HG03045 (cell line): ENCODE results near the gene FBXO42.
"Not testable (repeated sequence)": the region's sequence is repeated elsewhere in the genome, so short reads cannot be mapped to it uniquely, and the experiment has no call there.

Source experiments
- ATAC-seq: cut with Tn5 transposase; IDR thresholded peaks from one replicate; pipeline ENCODE4 v1.9.1; 2021; ENCODE audit warnings: mild to moderate bottlenecking, moderate library complexity; ENCODE audit not compliant: unreplicated experiment

The FBXO42 gene

DNA sequence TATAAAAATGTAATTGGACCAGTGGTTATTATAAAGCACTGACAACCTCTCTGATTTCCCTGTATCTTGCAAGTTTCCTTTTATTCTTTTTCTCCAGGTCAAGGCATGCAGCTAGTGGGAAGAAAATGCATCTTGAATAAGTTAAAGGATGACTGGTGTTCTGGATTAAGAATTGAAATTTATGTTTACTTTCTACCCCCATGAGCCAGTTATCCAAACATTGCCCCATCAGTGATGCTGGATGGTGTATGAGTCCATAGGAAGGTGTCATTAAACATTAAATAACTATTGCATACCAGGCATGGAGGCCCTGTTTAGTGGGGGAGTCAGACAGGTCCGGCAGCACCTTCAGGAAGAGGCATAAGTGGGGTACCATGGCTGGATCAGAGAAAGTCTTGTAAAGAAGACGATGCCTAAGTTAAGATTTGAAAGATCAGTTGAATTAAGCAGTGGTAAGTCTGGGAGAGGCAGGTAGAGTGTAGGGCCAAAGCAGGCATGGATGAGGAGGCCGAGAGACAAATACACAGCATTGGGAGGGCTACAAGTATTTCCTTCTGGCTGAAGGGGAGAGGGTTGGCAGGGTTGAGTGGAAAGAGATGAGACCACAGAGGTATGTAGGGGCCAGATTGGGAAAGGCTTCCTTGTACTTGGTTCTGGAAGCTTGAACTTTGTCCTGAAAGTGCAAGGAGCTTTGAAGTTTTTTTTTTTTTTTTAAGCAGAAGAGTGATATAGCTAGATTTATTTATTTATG, 20.4 kb upstream of the FBXO42 start:
- ATAC-seq, result no peak

DNA sequence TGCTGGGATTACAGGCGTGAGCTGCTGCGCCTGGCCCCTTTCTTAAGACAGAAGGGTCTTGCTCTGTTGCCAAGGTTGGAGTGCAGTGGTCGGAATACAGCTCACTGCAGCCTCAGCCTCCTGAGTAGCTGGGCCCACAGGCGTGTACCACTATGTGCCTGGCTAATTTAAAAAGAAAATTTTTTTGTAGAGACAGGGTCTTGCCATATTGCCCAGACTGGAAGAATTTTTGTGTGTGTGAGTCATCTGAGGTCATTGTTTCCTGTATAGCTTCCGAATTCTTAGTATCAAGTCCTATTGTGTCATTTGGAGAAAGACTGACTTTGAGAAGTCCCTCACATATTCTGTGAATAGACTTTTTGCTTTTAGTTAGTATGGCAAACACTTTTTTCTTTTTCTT, 19.4 kb upstream of the FBXO42 start:
- ATAC-seq, result no peak

DNA sequence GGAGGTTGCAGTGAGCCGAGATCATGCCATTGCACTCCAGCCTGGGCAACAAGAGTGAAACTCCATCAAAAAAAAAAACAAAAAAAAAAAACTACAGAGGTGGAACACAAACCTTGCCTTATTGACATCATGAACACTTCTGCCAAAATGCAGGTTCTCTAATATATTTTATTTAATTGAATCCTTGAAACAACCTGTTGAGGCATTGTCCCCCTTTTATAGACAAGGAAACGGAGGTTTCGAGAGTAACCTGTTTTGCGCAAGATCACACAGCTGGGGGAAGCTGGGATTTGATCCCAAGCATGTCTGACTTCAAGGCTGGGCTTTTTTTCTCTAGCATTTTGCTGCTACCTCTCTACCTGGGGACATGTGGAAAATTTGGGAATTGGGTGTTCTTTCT, 17.5 kb upstream of the FBXO42 start:
- no peak for ATAC-seq

DNA sequence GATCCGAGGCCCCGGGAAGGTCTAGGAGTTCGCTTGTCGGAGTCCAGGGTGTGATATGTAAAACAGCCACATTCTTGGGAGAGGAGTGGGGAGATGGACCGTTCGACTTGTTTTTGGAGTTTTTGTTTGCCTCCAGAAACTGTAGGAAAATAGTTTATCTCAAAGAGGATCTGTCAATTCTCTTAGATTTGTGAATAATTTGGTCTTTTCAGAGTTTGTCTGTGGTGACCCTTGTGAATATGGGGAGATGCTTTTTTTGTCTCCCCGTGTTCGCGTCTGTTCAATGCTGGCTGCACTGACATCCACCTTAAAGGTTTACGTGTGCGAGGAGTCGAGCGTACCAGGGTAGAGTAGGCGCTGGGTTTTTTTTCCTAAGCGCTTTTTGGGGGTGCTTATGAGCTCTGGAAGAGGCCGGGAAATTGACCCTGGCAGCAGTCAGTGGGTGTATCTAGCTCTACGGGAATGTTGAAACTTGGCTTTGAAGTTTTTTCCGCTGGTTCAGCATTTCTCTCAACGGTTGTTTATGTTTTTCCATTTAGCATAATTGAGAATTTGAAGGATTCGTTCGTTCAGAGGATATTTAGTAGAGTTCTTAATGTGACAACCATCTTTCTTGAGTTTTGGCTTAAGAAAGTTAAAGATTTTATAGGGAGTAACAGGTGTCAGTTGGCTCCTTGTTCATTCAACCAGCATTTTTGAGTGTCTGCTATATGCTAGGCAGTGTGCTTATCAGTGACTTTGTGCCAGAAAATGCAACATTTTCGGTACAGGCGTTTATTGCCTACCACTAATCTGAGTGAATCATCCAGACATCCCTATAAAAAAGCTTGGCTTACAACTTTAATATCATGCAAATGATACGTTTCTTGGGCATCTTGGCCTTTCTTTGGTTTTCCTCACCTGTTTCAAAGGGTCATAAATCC, 15.9 kb upstream of the FBXO42 start:
- ATAC-seq, result no peak

DNA sequence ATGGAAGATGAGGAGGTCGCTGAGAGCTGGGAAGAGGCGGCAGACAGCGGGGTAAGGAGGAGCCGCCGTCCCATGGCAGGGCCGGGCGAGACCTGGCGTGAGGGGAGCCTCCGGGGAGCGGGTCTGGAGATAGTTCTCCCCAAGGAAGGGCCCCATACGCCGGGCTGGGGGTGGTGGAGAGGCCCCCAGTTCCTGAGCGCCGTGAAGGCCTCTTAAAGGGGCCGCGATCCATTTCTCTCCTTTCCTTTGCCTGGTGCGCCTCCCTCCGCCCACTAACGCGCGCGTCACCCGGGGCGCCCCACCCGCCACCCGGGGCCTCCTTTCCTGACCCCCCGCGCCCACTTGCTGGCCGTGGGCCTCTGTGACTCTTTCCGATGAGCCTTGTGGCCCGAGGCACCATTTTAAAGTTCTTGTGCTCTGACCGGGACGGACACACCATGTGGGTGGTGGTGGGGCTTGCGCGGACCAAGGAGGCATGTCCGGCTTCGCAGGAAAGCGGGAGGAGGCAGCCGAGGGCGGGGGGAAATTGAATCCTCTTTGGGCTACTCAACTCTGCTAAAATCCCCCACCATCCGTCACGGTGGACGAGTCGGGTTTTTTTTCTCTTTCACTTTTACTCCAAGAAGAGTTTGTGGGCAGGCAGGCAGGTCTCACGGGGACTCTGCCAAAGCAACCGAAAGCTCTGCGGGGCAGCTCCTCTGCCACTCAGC, 15.1 kb upstream of the FBXO42 start:
- ATAC-seq, result peak; percentile 65

DNA sequence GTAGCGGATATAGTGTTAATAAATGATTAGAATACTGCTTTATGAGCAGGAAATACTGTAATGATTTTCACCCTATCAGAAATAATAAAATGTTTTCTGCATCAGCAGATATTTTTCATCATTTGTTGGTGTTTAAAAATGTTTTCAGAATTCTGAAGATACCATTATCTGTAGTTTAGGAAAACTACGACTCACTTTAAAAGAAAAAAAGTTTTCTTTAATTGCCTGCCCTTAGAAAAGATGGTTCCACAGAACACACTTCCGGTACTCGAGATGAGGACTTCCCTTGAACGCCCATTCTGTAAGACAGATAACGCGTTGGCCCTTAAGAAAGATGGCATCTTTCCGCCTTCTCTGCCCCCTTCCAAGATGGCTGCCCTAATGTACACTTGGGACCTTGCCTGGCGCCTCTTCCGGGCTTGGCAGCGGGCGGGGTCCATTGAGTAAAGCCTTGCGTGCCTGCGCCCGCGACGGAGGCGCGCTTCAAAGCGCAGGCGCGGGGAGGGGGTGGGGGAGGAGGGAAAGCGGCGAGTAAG, 14.5 kb upstream of the FBXO42 start, which contains the start of gene SZRD1:
Gene SZRD1 (plus strand): TSS at position 521 of the 536 bp plus-strand sequence. CDS start 16 bp downstream, outside the sequence.
- peak; percentile 68 for ATAC-seq

DNA sequence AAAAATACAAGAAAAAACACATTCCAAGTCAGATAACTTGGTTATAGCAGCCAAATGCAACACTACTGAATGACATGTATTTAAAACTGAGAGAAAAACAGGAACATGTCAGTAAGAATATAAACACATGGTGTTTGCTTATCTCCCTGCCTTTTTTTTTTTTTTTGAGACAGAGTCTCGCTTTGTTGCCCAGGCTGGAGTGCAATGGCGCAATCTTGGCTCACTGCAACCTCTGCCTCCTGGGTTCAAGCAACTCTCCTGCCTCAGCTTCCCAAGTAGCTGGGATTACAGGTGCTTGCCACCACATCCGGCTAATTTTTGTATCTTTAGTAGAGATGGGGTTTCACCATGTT, 12.8 kb upstream of the FBXO42 start:
- ATAC-seq, result not testable (repeated sequence)

DNA sequence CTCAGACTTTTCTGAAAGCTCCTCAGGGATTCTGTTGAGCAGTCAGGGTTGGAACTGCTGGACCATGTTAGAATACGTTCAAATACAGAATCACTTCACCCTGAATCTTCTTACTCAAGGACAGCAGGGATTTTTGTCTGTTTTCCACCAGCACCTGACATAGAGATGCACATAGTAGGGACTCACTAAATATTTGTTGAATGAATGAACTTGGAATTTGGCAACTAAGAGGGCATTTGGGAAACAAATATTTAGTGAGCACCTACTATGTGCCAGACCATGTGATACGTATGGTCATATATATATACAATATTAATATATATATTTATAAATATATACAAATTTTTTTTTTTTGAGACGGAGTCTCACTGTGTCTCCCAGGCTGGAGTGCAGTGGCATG, 4.6 kb upstream of the FBXO42 start:
- no peak for ATAC-seq

DNA sequence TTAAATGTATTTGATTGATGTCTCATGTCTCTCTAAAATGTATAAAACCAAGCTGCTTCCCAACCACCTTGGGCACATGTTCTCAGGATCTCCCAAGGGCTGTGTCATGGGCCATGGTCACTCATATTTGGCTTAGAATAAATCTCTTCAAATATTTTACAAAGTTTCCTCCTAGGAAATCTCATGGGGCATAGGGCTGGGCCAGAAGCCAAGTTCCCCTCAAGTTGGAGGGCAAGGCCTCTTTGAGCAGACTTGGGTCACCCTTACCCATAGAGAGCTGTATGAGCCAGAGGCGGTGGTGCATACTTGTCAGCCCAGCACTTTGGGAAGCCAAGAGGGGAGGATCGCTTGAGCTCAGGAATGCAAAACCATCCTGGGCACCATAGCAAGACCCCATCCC, 2.3 kb upstream of the FBXO42 start:
- no peak for ATAC-seq

DNA sequence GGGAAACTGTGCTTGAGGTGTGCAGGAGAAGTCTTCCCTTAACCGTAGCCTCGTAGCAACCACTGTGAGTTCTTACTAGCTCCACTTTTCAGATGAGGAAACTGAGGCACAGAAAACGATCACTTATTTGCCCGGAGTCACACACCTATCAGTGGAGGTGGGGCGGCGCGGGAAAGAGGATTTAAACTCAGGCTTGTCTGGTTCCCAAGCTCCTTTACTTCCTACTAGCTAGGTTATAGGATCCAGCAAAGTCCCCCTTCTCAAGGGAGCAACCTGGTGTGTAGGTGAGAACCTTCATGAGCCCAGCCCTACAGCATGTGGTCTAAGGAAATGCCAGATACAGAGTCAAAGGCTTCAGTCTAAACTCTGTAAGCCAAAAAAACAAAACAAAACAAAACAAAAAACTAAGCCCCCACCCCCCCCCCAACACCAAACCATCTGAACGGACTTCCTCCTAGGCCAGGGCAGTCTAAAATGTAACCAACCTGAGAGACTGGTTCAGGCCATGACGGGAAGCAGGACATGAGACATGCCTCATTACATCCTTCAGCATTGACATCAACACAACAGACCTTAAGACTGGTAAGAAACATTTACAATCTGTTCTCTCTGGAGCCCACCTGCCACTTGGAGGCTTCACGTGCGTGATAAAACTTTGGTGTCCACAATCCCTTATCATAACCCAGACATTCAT, 709 bp upstream of the FBXO42 start:
- ATAC-seq, result no peak

DNA sequence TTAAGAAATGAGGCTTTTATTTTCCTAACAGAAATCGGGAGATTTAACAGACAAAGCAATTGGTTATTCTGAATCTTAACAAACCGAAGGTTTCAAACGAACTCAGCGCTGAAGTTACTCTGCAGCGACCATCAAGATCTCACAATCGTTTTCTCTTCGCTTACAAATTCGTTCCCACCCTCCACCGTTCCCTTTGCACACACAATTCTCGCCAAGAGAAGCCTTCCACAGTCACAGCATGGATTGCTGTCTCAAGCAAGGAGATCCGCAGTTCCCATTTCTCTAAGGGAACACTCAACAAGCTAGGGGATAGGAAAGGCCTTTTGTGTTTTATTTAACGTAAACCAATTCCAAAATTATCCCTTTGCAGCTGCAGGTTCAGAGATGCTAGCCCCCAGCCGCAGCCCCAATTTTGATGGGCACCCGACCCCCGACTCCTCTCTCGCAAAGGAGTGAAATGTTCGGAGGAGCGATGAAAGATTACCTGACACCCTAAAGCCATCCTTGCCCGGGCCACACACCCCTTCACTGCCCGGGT, 755 bp downstream of the FBXO42 start:
- no peak for ATAC-seq

DNA sequence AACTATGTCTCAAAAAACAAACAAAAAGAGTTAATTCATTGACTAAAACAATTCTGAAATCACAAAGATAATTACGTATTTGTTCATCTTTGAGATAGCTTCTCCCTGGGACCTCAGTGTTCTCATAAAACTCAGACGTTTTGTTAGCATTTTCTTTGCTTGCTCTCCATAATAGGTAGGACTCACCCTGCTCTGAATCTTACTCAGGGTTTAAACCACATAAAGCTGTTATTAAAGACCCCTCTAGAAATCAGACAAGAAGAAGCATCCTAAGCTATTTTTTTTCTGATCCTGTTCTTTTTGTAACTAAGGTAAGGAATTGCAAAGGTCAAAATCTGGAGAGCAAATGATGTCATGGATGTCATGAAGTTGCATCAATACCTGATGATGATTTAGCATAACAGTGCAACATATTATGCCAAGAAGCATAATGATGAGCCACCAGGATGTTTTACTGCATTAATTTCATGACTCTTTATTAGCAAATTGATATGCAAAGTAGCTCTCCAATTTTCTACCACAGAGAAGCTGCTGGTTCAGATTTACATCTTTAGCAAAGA, 2.4 kb downstream of the FBXO42 start:
- no peak for ATAC-seq

DNA sequence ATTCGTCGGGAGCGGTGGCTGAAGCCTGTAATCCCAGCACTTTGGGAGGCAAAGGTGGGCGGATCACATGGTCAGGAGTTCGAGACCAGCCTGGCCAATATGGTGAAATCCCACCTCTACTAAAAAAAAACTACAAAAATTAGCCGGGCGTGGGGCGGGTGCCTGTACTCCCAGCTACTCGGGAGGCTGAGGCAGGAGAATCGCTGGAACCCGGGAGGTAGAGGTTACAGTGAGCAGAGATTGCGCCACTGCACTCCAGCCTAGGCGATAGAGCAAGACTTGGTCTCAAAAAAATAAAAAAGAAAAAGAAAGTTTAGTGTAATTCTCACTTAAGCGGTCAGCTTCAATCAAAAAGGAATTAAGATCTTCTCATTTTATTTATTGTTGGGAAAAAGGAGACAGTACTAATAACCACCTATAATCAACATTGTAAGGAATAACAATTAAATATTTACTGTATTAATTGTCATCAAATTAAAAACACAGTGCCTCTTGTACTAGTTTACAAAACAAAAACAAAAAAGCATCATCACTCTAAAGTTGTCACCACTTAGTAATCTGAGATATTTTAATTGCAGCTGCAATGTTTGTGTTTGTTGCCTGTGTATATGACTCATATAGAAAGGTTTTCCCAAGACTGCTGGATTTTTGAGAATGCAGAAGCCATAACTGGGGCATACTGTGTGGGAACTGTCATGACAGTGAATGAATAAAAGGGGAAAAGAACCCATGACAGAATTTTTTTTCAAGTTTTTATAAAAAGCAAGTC, 3.7 kb downstream of the FBXO42 start:
- ATAC-seq, result no peak

DNA sequence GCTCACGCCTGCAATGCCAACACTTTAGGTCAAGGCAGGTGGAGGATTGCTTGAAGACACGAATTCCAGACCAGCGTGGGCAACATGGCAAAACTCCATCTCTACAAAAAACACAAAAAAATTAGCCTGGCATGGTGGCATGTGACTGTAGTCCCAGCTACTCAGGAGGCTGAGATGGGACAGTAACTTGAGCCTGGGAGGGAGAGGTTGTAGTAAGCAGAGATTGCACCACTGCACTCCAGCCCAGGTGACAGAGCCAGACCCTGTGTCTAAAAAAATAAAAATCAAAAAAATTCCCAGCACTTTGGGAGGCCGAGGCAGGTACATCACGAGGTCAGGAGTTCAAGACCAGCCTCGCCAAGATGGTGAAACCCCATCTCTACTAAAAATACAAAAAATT, 9.0 kb downstream of the FBXO42 start:
- not testable (repeated sequence) for ATAC-seq

DNA sequence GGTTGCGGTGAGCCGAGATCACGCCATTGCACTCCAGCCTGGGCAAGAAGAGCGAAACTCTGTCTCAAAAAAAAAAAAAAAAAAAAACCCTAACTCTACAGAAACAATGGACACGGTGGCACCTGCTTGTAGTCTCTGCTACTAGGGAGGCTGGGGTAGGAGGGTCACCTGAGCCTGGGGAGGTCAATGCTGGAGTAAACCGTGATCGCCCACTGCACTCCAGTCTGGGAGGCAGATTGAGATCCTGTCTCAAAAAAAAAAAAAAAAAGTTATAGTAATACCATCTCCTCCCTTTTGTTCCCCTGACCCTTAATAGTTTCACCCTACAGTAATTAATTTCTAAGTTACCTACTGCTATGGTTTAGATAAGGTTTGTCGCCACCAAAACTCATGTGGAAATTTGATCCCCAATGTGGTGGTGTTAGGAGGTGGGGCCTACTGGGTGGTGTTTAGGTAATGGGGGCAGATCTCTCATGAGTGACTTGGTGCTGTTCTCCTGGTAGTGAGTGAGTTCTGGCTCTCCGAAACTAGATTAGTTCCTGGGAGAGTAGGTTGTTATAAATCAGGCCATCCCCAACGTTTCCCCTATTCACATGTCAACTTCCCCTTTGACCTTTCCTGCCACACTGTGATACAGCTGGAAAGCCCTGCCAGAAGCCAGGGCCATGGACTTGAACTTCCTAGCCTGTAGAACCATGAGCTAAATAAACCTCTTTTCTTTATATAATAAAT, 9.8 kb downstream of the FBXO42 start:
- ATAC-seq, result no peak

DNA sequence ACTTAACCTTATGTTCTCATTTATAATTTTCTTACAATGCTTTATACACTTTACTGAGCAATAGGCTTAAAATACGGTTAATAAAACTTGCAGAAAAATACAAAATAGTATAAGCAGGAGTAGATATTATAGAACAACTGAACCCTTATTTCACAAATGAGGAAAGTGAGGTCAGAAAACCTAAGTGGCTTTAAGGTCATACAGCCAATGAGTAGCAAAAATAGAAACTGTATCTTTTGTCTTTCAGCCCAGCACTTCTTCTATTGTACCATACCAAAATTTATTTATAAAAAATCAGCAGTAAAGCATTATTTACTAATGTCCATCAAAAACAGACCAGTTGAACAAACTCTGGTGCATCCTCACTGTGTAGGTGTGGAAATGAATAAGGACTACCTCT, 11.6 kb downstream of the FBXO42 start:
- no peak for ATAC-seq

DNA sequence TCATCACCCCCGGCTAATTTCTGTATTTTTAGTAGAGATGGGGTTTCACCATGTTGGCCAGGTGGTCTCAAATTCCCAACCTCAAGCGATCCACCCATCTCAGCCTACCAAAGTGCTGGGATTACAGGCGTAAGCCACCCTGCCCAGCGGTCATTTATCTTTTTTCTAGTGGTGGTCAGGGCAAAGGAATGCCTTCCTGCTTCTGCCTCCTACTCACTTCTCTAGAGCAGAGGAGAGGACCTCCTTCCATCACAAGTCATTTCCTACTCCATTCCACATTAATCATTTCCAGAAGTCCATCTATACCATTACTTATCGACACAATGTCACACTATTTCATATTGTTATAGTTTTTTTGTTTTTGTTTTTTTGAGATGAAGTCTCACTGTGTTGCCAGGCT, 13.3 kb downstream of the FBXO42 start:
- no peak for ATAC-seq

DNA sequence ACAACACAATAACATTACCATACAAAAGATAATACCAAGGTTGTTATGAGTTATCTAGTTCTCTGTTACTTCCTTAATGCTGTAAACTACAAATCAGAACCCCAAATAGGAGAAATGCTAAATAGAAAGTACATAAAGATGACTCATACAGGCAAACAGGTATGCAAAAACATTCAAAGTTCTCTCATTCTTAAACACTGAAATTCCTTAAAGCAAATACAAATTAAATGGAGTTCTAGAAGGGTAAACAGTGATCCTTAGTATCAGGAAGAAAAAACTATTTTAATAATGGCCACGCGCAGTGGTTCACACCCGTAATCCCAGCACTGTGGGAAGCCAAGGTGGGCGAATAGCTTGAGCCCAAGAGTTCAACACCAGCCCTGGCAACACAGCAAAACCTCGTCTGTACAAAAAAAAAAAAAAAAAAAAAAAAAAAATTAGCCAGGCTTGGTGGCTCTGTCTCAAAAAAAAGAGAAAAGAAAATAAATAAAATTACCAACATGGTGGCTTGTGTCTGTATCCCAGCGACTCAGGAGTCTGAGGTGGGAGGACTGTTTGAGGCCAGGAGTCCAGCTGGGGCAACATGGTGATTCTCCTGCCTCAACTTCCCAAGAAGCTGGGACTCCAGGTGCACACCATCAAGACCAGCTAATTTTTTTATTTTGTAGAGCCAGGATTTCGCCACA, 17.5 kb downstream of the FBXO42 start:
- no peak for ATAC-seq
